ENCODE measurements around the gene ITGB1BP1.

ITGB1BP1 gene

GRCh38 chr2:9424447-9425164 is 1.3 kb upstream of the ITGB1BP1 start:
- no peak for DNase-seq

GRCh38 chr2:9423922-9424272 is 569 bp upstream of the ITGB1BP1 start:
- no peak for DNase-seq

- DNase-seq: no peak
These were observed 818 bp downstream of the ITGB1BP1 start for GRCh38 chr2:9422321-9423099.

GRCh38 chr2:9420495-9420894 is 2.8 kb downstream of the ITGB1BP1 start:
- DNase-seq: no peak

GRCh38 chr2:9419541-9419940 is 3.8 kb downstream of the ITGB1BP1 start:
- no peak for DNase-seq

- DNase-seq: no peak
These were observed 4.6 kb downstream of the ITGB1BP1 start for GRCh38 chr2:9418746-9419145.

- DNase-seq: no peak
These were observed 5.6 kb downstream of the ITGB1BP1 start for GRCh38 chr2:9417725-9418124.

GRCh38 chr2:9416962-9417316 is 6.4 kb downstream of the ITGB1BP1 start:
- DNase-seq: no peak

- no peak for DNase-seq
These were observed 6.9 kb downstream of the ITGB1BP1 start for GRCh38 chr2:9416267-9416961.

GRCh38 chr2:9415516-9416169 is 7.7 kb downstream of the ITGB1BP1 start:
- no peak for DNase-seq

- DNase-seq: no peak
These were observed 10.5 kb downstream of the ITGB1BP1 start for GRCh38 chr2:9412781-9413180.

- DNase-seq: no peak
These were observed 13.2 kb downstream of the ITGB1BP1 start for GRCh38 chr2:9410108-9410507.

GRCh38 chr2:9408641-9409151 is 14.6 kb downstream of the ITGB1BP1 start:
- DNase-seq: no peak

- DNase-seq: no peak
These were observed 15.9 kb downstream of the ITGB1BP1 start for GRCh38 chr2:9407363-9407811.

- no peak for DNase-seq
These were observed 16.6 kb downstream of the ITGB1BP1 start for GRCh38 chr2:9406529-9407362.

GRCh38 chr2:9405636-9406035 is 17.7 kb downstream of the ITGB1BP1 start:
- DNase-seq: no peak

- DNase-seq: no peak
These were observed 18.9 kb downstream of the ITGB1BP1 start for GRCh38 chr2:9404451-9404850.

- no peak for DNase-seq
These were observed 19.4 kb downstream of the ITGB1BP1 start for GRCh38 chr2:9403924-9404323.

- DNase-seq: no peak
These were observed 21.5 kb downstream of the ITGB1BP1 start for GRCh38 chr2:9401646-9402371.

- DNase-seq: no peak
These were observed 22.2 kb downstream of the ITGB1BP1 start for GRCh38 chr2:9401059-9401547.

Data from GOT3 (cell line).